Kidney epithelial cell (primary cell): Measurements from ENCODE around the gene ZNF830. TPM values are rescaled to one million over a fixed set of nuclear protein-coding genes. Genes with fewer than 3 reads are reported as not detected.

Source experiments
- DNase-seq: peaks from one replicate; pipeline ENCODE4 v3.0.0-alpha.2; 2010; ENCODE audit warnings: low read depth
- H3K27me3 ChIP-seq: 2 replicates; pipeline ENCODE4 v1.6.0; 2011; ENCODE audit warnings: low read length; ENCODE audit not compliant: control insufficient read depth, insufficient read depth
- H3K36me3 ChIP-seq: 2 replicates; pipeline ENCODE4 v1.5.1; 2011; ENCODE audit warnings: low read length; ENCODE audit not compliant: control insufficient read depth, insufficient read depth
- H3K4me3 ChIP-seq: 2 replicates; pipeline ENCODE4 v1.5.1; 2011; ENCODE audit warnings: low read depth, mild to moderate bottlenecking, control low read depth, low read length
- CTCF ChIP-seq: IDR thresholded peaks from 2 replicates; pipeline ENCODE4 v1.5.1; 2011; ENCODE audit warnings: mild to moderate bottlenecking, moderate library complexity, low read length, control low read depth, inconsistent platforms; ENCODE audit not compliant: insufficient read depth, poor library complexity, severe bottlenecking
- total RNA-seq: library from RNA; depleted of rRNA; stranded (reverse); fragments of >200 nt; gene quantifications from 2 replicates; pipeline ENCODE4 v1.2.3, GENCODE V29; 2015

Gene ZNF830
- total RNA-seq, 1 donor from 2014 or later: 11.1 TPM

DNA sequence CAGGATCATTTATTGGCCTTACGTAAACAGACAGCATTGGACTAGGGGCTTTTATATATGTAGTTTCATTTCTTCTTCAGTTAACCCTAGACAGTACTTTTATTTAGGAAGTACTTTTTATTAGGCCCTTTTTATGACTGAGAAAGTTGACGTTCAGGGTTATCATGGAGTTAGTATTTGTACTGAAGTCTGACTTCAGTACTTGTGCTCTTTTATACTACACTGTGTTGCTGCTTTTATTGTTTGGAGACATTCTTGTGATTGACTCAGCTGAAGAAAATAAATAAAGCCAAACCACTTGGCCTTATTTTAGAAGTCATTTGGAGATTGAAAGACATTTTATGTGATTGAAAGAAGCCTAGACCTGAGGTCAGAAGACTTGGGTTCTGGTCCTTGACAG, 25.9 kb downstream of the ZNF830 start:
- H3K4me3 ChIP-seq: no peak overlapping the region
- no peaks in the 10 kb centered on the region for H3K27me3 ChIP-seq
- no peaks in the 10 kb centered on the region for H3K36me3 ChIP-seq
- TF ChIP-seq CTCF: no peak
- no peak for DNase-seq

DNA sequence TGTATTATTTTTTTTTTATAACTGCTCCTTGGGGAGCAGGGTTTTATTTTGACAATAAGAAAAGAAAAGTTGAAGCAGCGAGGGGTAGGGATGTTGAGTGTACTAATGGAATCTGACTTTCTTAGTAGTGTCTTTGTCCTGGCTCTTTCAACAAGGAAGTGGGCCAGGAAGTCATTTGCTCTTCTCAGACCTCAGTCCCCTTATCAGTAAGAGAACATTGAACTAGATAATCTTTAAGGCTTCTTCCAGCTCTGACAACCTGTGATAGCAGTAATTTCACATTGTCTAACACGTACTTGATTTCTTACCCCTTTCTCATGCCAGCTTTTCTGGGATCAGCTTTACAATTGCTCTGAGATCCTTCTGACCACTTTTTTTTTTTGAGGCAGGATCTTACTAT, 27.3 kb downstream of the ZNF830 start:
- no peak for TF ChIP-seq CTCF
- H3K36me3 ChIP-seq: no peaks in the 10 kb centered on the region

GRCh38 chr17:34989473-34989872, 28.1 kb downstream of the ZNF830 start:
- DNase-seq: no peak
- TF ChIP-seq CTCF: no peak
- H3K36me3 ChIP-seq: no peaks in the 10 kb centered on the region
- H3K27me3 ChIP-seq: no peaks in the 10 kb centered on the region
- H3K4me3 ChIP-seq: no peak overlapping the region

More for the DNA sequence above, 27.3 kb downstream of the ZNF830 start:
- no peaks in the 10 kb centered on the region for H3K27me3 ChIP-seq
- H3K4me3 ChIP-seq: no peak overlapping the region
- DNase-seq: no peak

DNA sequence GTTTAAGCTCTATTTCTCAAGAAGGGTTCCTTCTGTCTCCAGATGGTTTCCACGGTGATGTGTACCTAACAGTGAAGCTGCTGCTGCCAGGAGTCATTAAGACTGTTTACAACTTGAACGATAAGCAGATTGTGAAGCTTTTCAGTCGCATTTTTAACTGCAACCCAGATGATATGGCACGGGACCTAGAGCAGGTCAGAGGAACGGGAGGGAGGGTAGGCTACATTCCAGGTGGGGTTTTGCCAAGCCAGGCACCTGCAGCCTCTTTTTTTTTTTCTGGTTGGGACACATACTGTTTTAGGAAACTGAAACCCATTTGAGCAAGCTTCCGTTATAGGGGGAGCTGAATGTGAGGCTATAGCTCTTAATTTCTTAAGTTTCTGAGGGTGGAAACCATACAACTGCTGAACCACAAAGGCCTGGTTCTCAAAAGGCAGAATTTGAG, 29.6 kb downstream of the ZNF830 start:
- Histone ChIP-seq H3K4me3 (no peak overlapping the region), H3K27me3 (no peaks in the 10 kb centered on the region), H3K36me3 (no peaks in the 10 kb centered on the region)
- no peak for DNase-seq
- no peak for TF ChIP-seq CTCF

DNA sequence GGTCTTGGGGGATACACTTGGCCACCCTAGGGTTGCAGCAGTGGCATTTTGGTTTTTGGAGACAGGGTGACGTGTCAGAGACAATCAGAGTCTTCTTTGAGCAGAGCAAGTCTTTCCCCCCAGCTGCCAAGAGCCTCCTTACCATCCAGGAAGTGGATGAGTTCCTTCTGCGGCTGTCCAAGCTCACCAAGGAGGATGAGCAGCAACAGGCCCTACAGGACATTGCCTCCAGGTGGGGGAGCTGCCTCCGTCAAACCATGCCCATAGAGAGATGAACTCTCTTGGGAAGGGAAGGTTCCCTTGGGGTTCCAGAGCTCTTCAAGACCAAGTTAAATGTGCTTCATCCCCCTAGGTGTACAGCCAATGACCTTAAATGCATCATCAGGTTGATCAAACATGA, 30.3 kb downstream of the ZNF830 start:
- TF ChIP-seq CTCF: no peak
- DNase-seq: no peak
- Histone ChIP-seq H3K36me3 (no peaks in the 10 kb centered on the region), H3K4me3 (no peak overlapping the region), H3K27me3 (no peaks in the 10 kb centered on the region)

- TF ChIP-seq CTCF: no peak
- Histone ChIP-seq H3K36me3 (no peaks in the 10 kb centered on the region), H3K27me3 (no peaks in the 10 kb centered on the region), H3K4me3 (no peak overlapping the region)
- no peak for DNase-seq
Measured at GRCh38 chr17:34993031-34993430, 31.7 kb downstream of the ZNF830 start.
